Activated T-helper 1 cell treated with Interleukin-2 at 50 U/mL for 16 hours (primary cell): ENCODE data around the gene PLD2.

Experiments
- DNase-seq: peaks from one replicate; pipeline ENCODE4 v3.0.0-alpha.2; 2020; ENCODE audit warnings: low read depth

Gene PLD2

GRCh38 chr17:4806777-4807604, at the start of gene PLD2:
PLD2 (plus strand) TSS chr17:4807152; CDS start chr17:4807773, 621 bp downstream.
- peak; percentile 80 for DNase-seq

- DNase-seq, result no peak
Observed at GRCh38 chr17:4759776-4760236, 47.1 kb upstream of the PLD2 start.

GRCh38 chr17:4764595-4764994, 42.4 kb upstream of the PLD2 start:
- no peak for DNase-seq

- DNase-seq, result no peak
Observed at GRCh38 chr17:4766201-4766600, 40.8 kb upstream of the PLD2 start.

GRCh38 chr17:4766723-4767122, 40.2 kb upstream of the PLD2 start:
- no peak for DNase-seq

GRCh38 chr17:4768298-4768697, 38.7 kb upstream of the PLD2 start:
- no peak for DNase-seq

GRCh38 chr17:4769628-4770027, 37.3 kb upstream of the PLD2 start:
- no peak for DNase-seq

- DNase-seq, result no peak
Observed at GRCh38 chr17:4771519-4772234, 35.3 kb upstream of the PLD2 start, which contains the start of gene TM4SF5. TM4SF5 (plus strand) TSS chr17:4771886; CDS start chr17:4771923, 37 bp downstream.

GRCh38 chr17:4772235-4772613, 34.7 kb upstream of the PLD2 start:
- no peak for DNase-seq

- DNase-seq, result no peak
Observed at GRCh38 chr17:4777969-4778760, 28.8 kb upstream of the PLD2 start.

- no peak for DNase-seq
Observed at GRCh38 chr17:4780325-4780955, 26.5 kb upstream of the PLD2 start.

- DNase-seq, result no peak
Observed at GRCh38 chr17:4782652-4783051, 24.3 kb upstream of the PLD2 start.

GRCh38 chr17:4785311-4786105, 21.4 kb upstream of the PLD2 start:
- DNase-seq, result no peak

GRCh38 chr17:4786106-4786511, 20.8 kb upstream of the PLD2 start, which contains the start of gene VMO1:
VMO1 (minus strand) TSS chr17:4786364; CDS start chr17:4786352, 12 bp downstream.
- DNase-seq, result no peak

GRCh38 chr17:4786516-4786915, 20.4 kb upstream of the PLD2 start:
- DNase-seq, result no peak

- DNase-seq, result no peak
Observed at GRCh38 chr17:4788159-4788806, 18.7 kb upstream of the PLD2 start.

- no peak for DNase-seq
Observed at GRCh38 chr17:4788807-4789700, 17.9 kb upstream of the PLD2 start, which contains the start of gene GLTPD2. GLTPD2 (plus strand) TSS chr17:4788964; CDS start chr17:4789012, 48 bp downstream.

GRCh38 chr17:4789701-4789950, 17.3 kb upstream of the PLD2 start:
- DNase-seq, result no peak

- peak; percentile 69 for DNase-seq
Observed at GRCh38 chr17:4789951-4790704, 16.8 kb upstream of the PLD2 start.
